OCI-LY1 (cell line): ENCODE measurements around the gene DDX10.

Experiments used
- CTCF ChIP-seq: fragments of 200-600 bp; sonication (generic), shearing (Covaris generic); IDR thresholded peaks from 2 replicates; pipeline ENCODE4 v1.5.1; 2017; ENCODE audit warnings: mild to moderate bottlenecking, antibody characterized with exemption, low read length, moderate library complexity, mixed read lengths
- EZH2 ChIP-seq: fragments of 200-600 bp; sonication (generic), shearing (Covaris generic); IDR thresholded peaks from 2 replicates; pipeline ENCODE4 v1.8.0; 2017; ENCODE audit warnings: borderline replicate concordance, mixed run types, mild to moderate bottlenecking, antibody characterized with exemption, low read length, moderate library complexity, mixed read lengths

- TF ChIP-seq CTCF: no peak
- no peak for TF ChIP-seq EZH2
Observed at GRCh38 chr11:108939135-108939534, 274.3 kb downstream of the DDX10 start.
